HEK293 (cell line): ENCODE measurements around the gene TINAGL1.

Experiments
- CTCF ChIA-PET: fragments of 350-600 bp; formaldehyde crosslinking; extraction: SDS; loops from one replicate; lab custom pipeline; 2021; ENCODE audit warnings: antibody characterized with exemption; lab: Yijun Ruan, JAX
- POLR2A ChIA-PET: fragments of 300-600 bp; formaldehyde crosslinking; extraction: SDS; loops from one replicate; lab custom pipeline; 2020; ENCODE audit warnings: antibody characterized with exemption, inconsistent platforms; lab: Yijun Ruan, JAX
- H3K27ac ChIP-seq: fragments of 200-500 bp; sonication (Bioruptor generic); 2 replicates; pipeline ENCODE4 v1.5.1; 2014; ENCODE audit warnings: low read depth, low read length, control low read depth, inconsistent platforms; ENCODE audit errors: extremely low read depth
- H3K36me3 ChIP-seq, 2 experiments: fragments of 200-500 bp in 1 of 2; sonication (Bioruptor generic) in 1 of 2; 1 replicate in 1 of 2; 2 replicates in 1 of 2; pipeline ENCODE4 v1.5.1; 2014 to 2017; ENCODE audit warnings: inconsistent platforms in 2 of 2, low read length in 2 of 2; ENCODE audit not compliant: control insufficient read depth in 2 of 2, insufficient read depth in 1 of 2
- H3K4me1 ChIP-seq: fragments of 200-500 bp; sonication (Bioruptor generic); 2 replicates; pipeline ENCODE4 v1.5.1; 2014; ENCODE audit warnings: mild to moderate bottlenecking, low read length, inconsistent platforms; ENCODE audit not compliant: control insufficient read depth, insufficient read depth
- H3K4me3 ChIP-seq: 2 replicates; pipeline ENCODE4 v1.5.1; 2011; ENCODE audit warnings: low read depth, mild to moderate bottlenecking, control low read depth, low read length, moderate library complexity
- H3K9me3 ChIP-seq: fragments of 200-500 bp; sonication (Bioruptor generic); 2 replicates; pipeline ENCODE4 v1.5.1; 2014; ENCODE audit warnings: low read depth, low read length, inconsistent platforms; ENCODE audit not compliant: control insufficient read depth, insufficient read depth
- EGR2 ChIP-seq: fragments of 450-650 bp; formaldehyde crosslinking; IDR thresholded peaks from 2 replicates; pipeline ENCODE4 v1.5.1; 2016; ENCODE audit warnings: low read depth, missing biosample characterization, missing genetic modification characterization
- GLI2 ChIP-seq: fragments of 450-650 bp; formaldehyde crosslinking; IDR thresholded peaks from 2 replicates; pipeline ENCODE4; 2017; ENCODE audit warnings: missing biosample characterization, missing genetic modification characterization, low read depth, borderline replicate concordance
- GLIS2 ChIP-seq: fragments of 450-650 bp; formaldehyde crosslinking; IDR thresholded peaks from 2 replicates; pipeline ENCODE4 v1.5.1; 2016; ENCODE audit warnings: missing biosample characterization, missing genetic modification characterization
- HOXD13 ChIP-seq: sonication (generic); formaldehyde crosslinking; IDR thresholded peaks from 2 replicates; pipeline ENCODE4 v1.8.0; 2022; ENCODE audit warnings: missing genetic modification reagents, borderline replicate concordance
- INSM2 ChIP-seq: fragments of 450-650 bp; formaldehyde crosslinking; IDR thresholded peaks from 2 replicates; pipeline ENCODE4 v1.5.1; 2016; ENCODE audit warnings: missing biosample characterization, missing genetic modification characterization
- KLF7 ChIP-seq: fragments of 450-650 bp; formaldehyde crosslinking; IDR thresholded peaks from 2 replicates; pipeline ENCODE4 v1.5.1; 2016; ENCODE audit warnings: missing biosample characterization, missing genetic modification characterization, borderline replicate concordance
- PRDM10 ChIP-seq: fragments of 450-650 bp; formaldehyde crosslinking; IDR thresholded peaks from 2 replicates; pipeline ENCODE4 v1.5.1; 2016; ENCODE audit warnings: missing biosample characterization, missing genetic modification characterization
- ZBTB20 ChIP-seq: fragments of 450-650 bp; formaldehyde crosslinking; IDR thresholded peaks from 2 replicates; pipeline ENCODE4 v1.5.1; 2016; ENCODE audit warnings: missing biosample characterization, missing genetic modification characterization
- ZBTB21 ChIP-seq: fragments of 450-650 bp; formaldehyde crosslinking; IDR thresholded peaks from 2 replicates; pipeline ENCODE4 v1.5.1; 2017; ENCODE audit warnings: missing biosample characterization, missing genetic modification characterization
- ZFHX2 ChIP-seq: fragments of 450-650 bp; formaldehyde crosslinking; conservative IDR thresholded peaks from 2 replicates; pipeline ENCODE4 v1.5.1; 2016; ENCODE audit warnings: missing biosample characterization, missing genetic modification characterization
- ZNF121 ChIP-seq: fragments of 450-650 bp; formaldehyde crosslinking; IDR thresholded peaks from 2 replicates; pipeline ENCODE4 v1.5.1; 2016; ENCODE audit warnings: missing biosample characterization, missing genetic modification characterization
- ZNF146 ChIP-seq: fragments of 450-650 bp; formaldehyde crosslinking; IDR thresholded peaks from 2 replicates; pipeline ENCODE4 v1.5.1; 2016; ENCODE audit warnings: missing biosample characterization, missing genetic modification characterization
- ZNF248 ChIP-seq: fragments of 450-650 bp; formaldehyde crosslinking; IDR thresholded peaks from 2 replicates; pipeline ENCODE4 v1.5.1; 2017; ENCODE audit warnings: missing biosample characterization, missing genetic modification characterization
- ZNF341 ChIP-seq: fragments of 450-650 bp; formaldehyde crosslinking; IDR thresholded peaks from 2 replicates; pipeline ENCODE4; 2016; ENCODE audit warnings: low read depth, missing biosample characterization, missing genetic modification characterization
- ZNF521 ChIP-seq: fragments of 450-650 bp; formaldehyde crosslinking; IDR thresholded peaks from 2 replicates; pipeline ENCODE4 v1.5.1; 2017; ENCODE audit warnings: missing biosample characterization, mild to moderate bottlenecking, missing genetic modification characterization
- ZNF664 ChIP-seq: fragments of 450-650 bp; formaldehyde crosslinking; IDR thresholded peaks from 2 replicates; pipeline ENCODE4 v1.5.1; 2016; ENCODE audit warnings: missing biosample characterization, missing genetic modification characterization
- ZNF768 ChIP-seq: fragments of 450-650 bp; formaldehyde crosslinking; IDR thresholded peaks from 2 replicates; pipeline ENCODE4 v1.5.1; 2018; ENCODE audit warnings: missing biosample characterization, mild to moderate bottlenecking, missing genetic modification characterization
- ZNF777 ChIP-seq: fragments of 450-650 bp; formaldehyde crosslinking; IDR thresholded peaks from 2 replicates; pipeline ENCODE4 v1.5.1; 2017; ENCODE audit warnings: missing biosample characterization, missing genetic modification characterization, borderline replicate concordance
- ZSCAN30 ChIP-seq: fragments of 450-650 bp; IDR thresholded peaks from 2 replicates; pipeline ENCODE4 v1.5.1; 2018; ENCODE audit warnings: missing biosample characterization, mild to moderate bottlenecking, missing genetic modification characterization, moderate library complexity

Gene TINAGL1

GRCh38 chr1:31580891-31581603 lies 4.7 kb downstream of the TINAGL1 start (continued):
- TF ChIP-seq HOXD13 (CRISPR knock-in tag): no peak
- no peak for TF ChIP-seq ZNF146 (tag by site-specific recombination)
- no peak for TF ChIP-seq GLI2 (tag by site-specific recombination)
- no peak for TF ChIP-seq ZSCAN30 (tag by site-specific recombination)
- TF ChIP-seq ZNF521: no peak
- TF ChIP-seq KLF7 (tag by site-specific recombination): no peak
- no peak for TF ChIP-seq PRDM10
- no peak for TF ChIP-seq ZBTB21 (tag by site-specific recombination)

GRCh38 chr1:31581821-31582810 lies 5.8 kb downstream of the TINAGL1 start:
- Histone ChIP-seq H3K9me3 (no peaks in the 10 kb centered on the region), H3K4me1 (no peaks in the 10 kb centered on the region), H3K27ac (no peak overlapping the region), H3K4me3 (no peak overlapping the region), H3K36me3 (no peaks in the 10 kb centered on the region)
- ChIA-PET CTCF (interaction anchor here (1.2 to 1.7 kb wide), 2 partner anchors 11 to 33 kb away, joined by 6 to 8 read pairs; no protein-coding TSS in a partner anchor), POLR2A (no interaction called here)
- TF ChIP-seq ZNF121 (tag by site-specific recombination) (peak; percentile 88), ZBTB20 (tag by site-specific recombination) (peak; percentile 48), ZNF777 (tag by site-specific recombination) (no peak), GLIS2 (tag by site-specific recombination) (no peak)

GRCh38 chr1:31583082-31583994 lies 7.0 kb downstream of the TINAGL1 start:
- CTCF ChIA-PET: interaction anchor here (0.7 to 2.7 kb wide), 2 partner anchors 13 to 19 kb away, joined by 3 to 12 read pairs; no protein-coding TSS in a partner anchor
- no peak overlapping the region for H3K4me3 ChIP-seq
- no peaks in the 10 kb centered on the region for H3K36me3 ChIP-seq
- TF ChIP-seq ZNF768 (tag by site-specific recombination): peak; percentile 75
- no peak for TF ChIP-seq ZNF248
- no peak for TF ChIP-seq INSM2
- TF ChIP-seq ZNF341 (tag by site-specific recombination): no peak
- no peak for TF ChIP-seq ZNF664
- 0 out of 2 replicates have a peak, but pooled peaks have one; percentile 28 for TF ChIP-seq EGR2 (tag by site-specific recombination)
- TF ChIP-seq ZFHX2 (tag by site-specific recombination): peak; percentile 57
- TF ChIP-seq, all 188 proteins: peak for 3
- Histone ChIP-seq H3K27ac (no peak overlapping the region), H3K4me1 (no peaks in the 10 kb centered on the region), H3K9me3 (no peaks in the 10 kb centered on the region)
- POLR2A ChIA-PET: interaction anchor here (1.2 kb wide), 1 partner anchor 35 kb away, joined by 4 read pairs; no protein-coding TSS in a partner anchor
